Measurements from ENCODE around the gene ATP9A.

GRCh38 chr20:51728737-51729136 is 39.5 kb downstream of the ATP9A start:
- TF ChIP-seq, protein P1, sequence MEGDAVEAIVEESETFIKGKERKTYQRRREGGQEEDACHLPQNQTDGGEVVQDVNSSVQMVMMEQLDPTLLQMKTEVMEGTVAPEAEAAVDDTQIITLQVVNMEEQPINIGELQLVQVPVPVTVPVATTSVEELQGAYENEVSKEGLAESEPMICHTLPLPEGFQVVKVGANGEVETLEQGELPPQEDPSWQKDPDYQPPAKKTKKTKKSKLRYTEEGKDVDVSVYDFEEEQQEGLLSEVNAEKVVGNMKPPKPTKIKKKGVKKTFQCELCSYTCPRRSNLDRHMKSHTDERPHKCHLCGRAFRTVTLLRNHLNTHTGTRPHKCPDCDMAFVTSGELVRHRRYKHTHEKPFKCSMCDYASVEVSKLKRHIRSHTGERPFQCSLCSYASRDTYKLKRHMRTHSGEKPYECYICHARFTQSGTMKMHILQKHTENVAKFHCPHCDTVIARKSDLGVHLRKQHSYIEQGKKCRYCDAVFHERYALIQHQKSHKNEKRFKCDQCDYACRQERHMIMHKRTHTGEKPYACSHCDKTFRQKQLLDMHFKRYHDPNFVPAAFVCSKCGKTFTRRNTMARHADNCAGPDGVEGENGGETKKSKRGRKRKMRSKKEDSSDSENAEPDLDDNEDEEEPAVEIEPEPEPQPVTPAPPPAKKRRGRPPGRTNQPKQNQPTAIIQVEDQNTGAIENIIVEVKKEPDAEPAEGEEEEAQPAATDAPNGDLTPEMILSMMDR (IDR thresholded peaks at IDR 0.05), result no peak
- TF ChIP-seq POLR2AphosphoS5 (IDR thresholded peaks at IDR 0.05; ENCODE audit: insufficient read depth in 1 of 2, low read depth in 1 of 2) (no peak), POLR2A (IDR thresholded peaks at IDR 0.05) (no peak)
